T-helper 1 cell treated with Interleukin-12 subunit alpha and Interleukin-12 subunit beta and Interleukin-4 antibody, amounts not matched to agents 30 μg/mL and 1 μg/mL, for 36 hours (primary cell): ENCODE measurements around the gene AGPAT2.

Source experiments
- H3K27ac Mint-ChIP-seq: one replicate; pipeline ENCODE4 v1.8.0; 2021; ENCODE audit warnings: mild to moderate bottlenecking, mixed read lengths
- H3K27me3 Mint-ChIP-seq: one replicate; pipeline ENCODE4 v1.8.0; 2021; ENCODE audit warnings: low read depth, mixed read lengths
- H3K36me3 Mint-ChIP-seq: one replicate; pipeline ENCODE4 v1.8.0; 2021; ENCODE audit warnings: low read depth, mixed read lengths
- H3K4me1 Mint-ChIP-seq: one replicate; pipeline ENCODE4 v1.8.0; 2021; ENCODE audit warnings: low read depth, mixed read lengths
- H3K4me3 Mint-ChIP-seq: one replicate; pipeline ENCODE4 v1.8.0; 2021; ENCODE audit warnings: mild to moderate bottlenecking, moderate library complexity, mixed read lengths
- H3K9me3 Mint-ChIP-seq: one replicate; pipeline ENCODE4 v1.8.0; 2021; ENCODE audit warnings: mixed read lengths

Gene AGPAT2

GRCh38 chr9:136723989-136724388 is 36.7 kb upstream of the AGPAT2 start:
- Mint-ChIP-seq H3K27ac (no peak overlapping the region), H3K4me1 (peaks cover 15% of the 10 kb centered on the region), H3K27me3 (no peaks in the 10 kb centered on the region), H3K9me3 (no peaks in the 10 kb centered on the region), H3K4me3 (no peak overlapping the region), H3K36me3 (peaks cover 28% of the 10 kb centered on the region)

GRCh38 chr9:136723362-136723976 is 36.2 kb upstream of the AGPAT2 start:
- Mint-ChIP-seq H3K9me3 (no peaks in the 10 kb centered on the region), H3K27ac (no peak overlapping the region), H3K4me1 (peaks cover 15% of the 10 kb centered on the region), H3K27me3 (no peaks in the 10 kb centered on the region), H3K4me3 (no peak overlapping the region), H3K36me3 (peaks cover 28% of the 10 kb centered on the region)

- no peak overlapping the region for H3K4me3 Mint-ChIP-seq
- no peak overlapping the region for H3K27ac Mint-ChIP-seq
- H3K36me3 Mint-ChIP-seq = peaks cover 28% of the 10 kb centered on the region
- H3K27me3 Mint-ChIP-seq = no peaks in the 10 kb centered on the region
- H3K4me1 Mint-ChIP-seq = peaks cover 15% of the 10 kb centered on the region
- no peaks in the 10 kb centered on the region for H3K9me3 Mint-ChIP-seq
These were observed 35.7 kb upstream of the AGPAT2 start for GRCh38 chr9:136722969-136723356.

- Mint-ChIP-seq H3K27me3 (no peaks in the 10 kb centered on the region), H3K9me3 (no peaks in the 10 kb centered on the region), H3K36me3 (peaks cover 26% of the 10 kb centered on the region), H3K27ac (no peak overlapping the region), H3K4me3 (no peak overlapping the region), H3K4me1 (peaks cover 13% of the 10 kb centered on the region)
These were observed 35.1 kb upstream of the AGPAT2 start for GRCh38 chr9:136722093-136722968.

GRCh38 chr9:136721339-136722092 is 34.3 kb upstream of the AGPAT2 start:
- Mint-ChIP-seq H3K4me1 (peaks cover 7% of the 10 kb centered on the region), H3K27ac (no peak overlapping the region), H3K4me3 (no peak overlapping the region), H3K27me3 (no peaks in the 10 kb centered on the region), H3K9me3 (no peaks in the 10 kb centered on the region), H3K36me3 (peaks cover 21% of the 10 kb centered on the region)

GRCh38 chr9:136720898-136721338 is 33.7 kb upstream of the AGPAT2 start:
- H3K4me1 Mint-ChIP-seq = peaks cover 4% of the 10 kb centered on the region
- H3K9me3 Mint-ChIP-seq = no peaks in the 10 kb centered on the region
- H3K27ac Mint-ChIP-seq = no peak overlapping the region
- H3K4me3 Mint-ChIP-seq = no peak overlapping the region
- H3K27me3 Mint-ChIP-seq = peaks cover 2% of the 10 kb centered on the region
- H3K36me3 Mint-ChIP-seq = peaks cover 18% of the 10 kb centered on the region

- Mint-ChIP-seq H3K4me1 (peaks cover 4% of the 10 kb centered on the region), H3K36me3 (peaks cover 16% of the 10 kb centered on the region), H3K4me3 (no peak overlapping the region), H3K9me3 (no peaks in the 10 kb centered on the region), H3K27me3 (peaks cover 4% of the 10 kb centered on the region), H3K27ac (no peak overlapping the region)
These were observed 33.1 kb upstream of the AGPAT2 start for GRCh38 chr9:136720251-136720897.

- Mint-ChIP-seq H3K27ac (no peak overlapping the region), H3K9me3 (no peaks in the 10 kb centered on the region), H3K36me3 (peaks cover 12% of the 10 kb centered on the region), H3K4me3 (no peak overlapping the region), H3K27me3 (peaks cover 4% of the 10 kb centered on the region), H3K4me1 (peaks cover 3% of the 10 kb centered on the region)
These were observed 32.1 kb upstream of the AGPAT2 start for GRCh38 chr9:136719195-136719880.

- peaks cover 5% of the 10 kb centered on the region for H3K36me3 Mint-ChIP-seq
- no peaks in the 10 kb centered on the region for H3K9me3 Mint-ChIP-seq
- no peak overlapping the region for H3K27ac Mint-ChIP-seq
- peaks cover 11% of the 10 kb centered on the region for H3K27me3 Mint-ChIP-seq
- H3K4me1 Mint-ChIP-seq = no peaks in the 10 kb centered on the region
- no peak overlapping the region for H3K4me3 Mint-ChIP-seq
These were observed 31.3 kb upstream of the AGPAT2 start for GRCh38 chr9:136718345-136719194.

GRCh38 chr9:136717399-136717798 is 30.1 kb upstream of the AGPAT2 start:
- Mint-ChIP-seq H3K36me3 (peaks cover 3% of the 10 kb centered on the region), H3K27me3 (peaks cover 16% of the 10 kb centered on the region), H3K4me3 (no peak overlapping the region), H3K9me3 (no peaks in the 10 kb centered on the region), H3K4me1 (no peaks in the 10 kb centered on the region), H3K27ac (no peak overlapping the region)

GRCh38 chr9:136714893-136715274 is 27.6 kb upstream of the AGPAT2 start:
- Mint-ChIP-seq H3K9me3 (no peaks in the 10 kb centered on the region), H3K27ac (no peak overlapping the region), H3K27me3 (peaks cover 35% of the 10 kb centered on the region), H3K4me1 (peaks cover 6% of the 10 kb centered on the region), H3K36me3 (no peaks in the 10 kb centered on the region), H3K4me3 (no peak overlapping the region)

GRCh38 chr9:136714096-136714892 is 27.0 kb upstream of the AGPAT2 start:
- Mint-ChIP-seq H3K27ac (no peak overlapping the region), H3K27me3 (peaks cover 35% of the 10 kb centered on the region), H3K36me3 (no peaks in the 10 kb centered on the region), H3K4me3 (no peak overlapping the region), H3K9me3 (no peaks in the 10 kb centered on the region), H3K4me1 (peaks cover 6% of the 10 kb centered on the region)

- Mint-ChIP-seq H3K9me3 (no peaks in the 10 kb centered on the region), H3K27ac (no peak overlapping the region), H3K4me1 (peaks cover 6% of the 10 kb centered on the region), H3K27me3 (peaks cover 35% of the 10 kb centered on the region), H3K4me3 (no peak overlapping the region), H3K36me3 (no peaks in the 10 kb centered on the region)
These were observed 26.3 kb upstream of the AGPAT2 start for GRCh38 chr9:136713550-136713949.
